ENCODE measurements around the gene DMXL2.

GRCh38 chr15:51624022-51624421 lies 1.5 kb upstream of the DMXL2 start:
- TF ChIP-seq POLR2A (IDR thresholded peaks at IDR 0.05): no peak
- no peak for TF ChIP-seq CTCF (IDR thresholded peaks at IDR 0.05)
